HPDE6-E6E7 (cell line): ENCODE results near the gene PTPRN2.
"Not testable (repeated sequence)": the region's sequence is repeated elsewhere in the genome, so short reads cannot be mapped to it uniquely, and the experiment has no call there.

Experiments used
- DNase-seq: peaks from one replicate; pipeline ENCODE4 v3.0.0; 2011; ENCODE audit warnings: missing footprints; ENCODE audit errors: extremely low spot score

Gene PTPRN2

GRCh38 chr7:158385496-158386354, 201.9 kb downstream of the PTPRN2 start:
- DNase-seq, result not testable (repeated sequence)

- DNase-seq, result no peak
Observed at GRCh38 chr7:158384746-158385145, 202.9 kb downstream of the PTPRN2 start.

- DNase-seq, result no peak
Observed at GRCh38 chr7:158383665-158384064, 204.0 kb downstream of the PTPRN2 start.

- DNase-seq, result no peak
Observed at GRCh38 chr7:158382363-158383254, 205.0 kb downstream of the PTPRN2 start.

GRCh38 chr7:158381956-158382355, 205.7 kb downstream of the PTPRN2 start:
- DNase-seq, result no peak

- no peak for DNase-seq
Observed at GRCh38 chr7:158378978-158379377, 208.6 kb downstream of the PTPRN2 start.

- DNase-seq, result no peak
Observed at GRCh38 chr7:158377800-158378623, 209.6 kb downstream of the PTPRN2 start.

GRCh38 chr7:158376839-158377186, 210.8 kb downstream of the PTPRN2 start:
- DNase-seq, result not testable (repeated sequence)

GRCh38 chr7:158376146-158376838, 211.3 kb downstream of the PTPRN2 start:
- DNase-seq, result not testable (repeated sequence)

- DNase-seq, result no peak
Observed at GRCh38 chr7:158375034-158375433, 212.6 kb downstream of the PTPRN2 start.

- no peak for DNase-seq
Observed at GRCh38 chr7:158374586-158374985, 213.0 kb downstream of the PTPRN2 start.

- DNase-seq, result no peak
Observed at GRCh38 chr7:158374146-158374545, 213.5 kb downstream of the PTPRN2 start.

- no peak for DNase-seq
Observed at GRCh38 chr7:158373476-158374133, 214.0 kb downstream of the PTPRN2 start.

GRCh38 chr7:158372400-158373342, 215.0 kb downstream of the PTPRN2 start:
- DNase-seq, result no peak

GRCh38 chr7:158371856-158372255, 215.8 kb downstream of the PTPRN2 start:
- DNase-seq, result no peak

GRCh38 chr7:158369866-158370265, 217.8 kb downstream of the PTPRN2 start:
- DNase-seq, result no peak

GRCh38 chr7:158369290-158369689, 218.3 kb downstream of the PTPRN2 start:
- no peak for DNase-seq

GRCh38 chr7:158368449-158368848, 219.2 kb downstream of the PTPRN2 start:
- no peak for DNase-seq

- DNase-seq, result no peak
Observed at GRCh38 chr7:158367634-158367982, 220.0 kb downstream of the PTPRN2 start.
